Measurements from ENCODE around the gene TMEM238.
A peak's percentile ranks its signal among the peaks of the same experiment; 100 is the strongest.

The TMEM238 gene

DNA sequence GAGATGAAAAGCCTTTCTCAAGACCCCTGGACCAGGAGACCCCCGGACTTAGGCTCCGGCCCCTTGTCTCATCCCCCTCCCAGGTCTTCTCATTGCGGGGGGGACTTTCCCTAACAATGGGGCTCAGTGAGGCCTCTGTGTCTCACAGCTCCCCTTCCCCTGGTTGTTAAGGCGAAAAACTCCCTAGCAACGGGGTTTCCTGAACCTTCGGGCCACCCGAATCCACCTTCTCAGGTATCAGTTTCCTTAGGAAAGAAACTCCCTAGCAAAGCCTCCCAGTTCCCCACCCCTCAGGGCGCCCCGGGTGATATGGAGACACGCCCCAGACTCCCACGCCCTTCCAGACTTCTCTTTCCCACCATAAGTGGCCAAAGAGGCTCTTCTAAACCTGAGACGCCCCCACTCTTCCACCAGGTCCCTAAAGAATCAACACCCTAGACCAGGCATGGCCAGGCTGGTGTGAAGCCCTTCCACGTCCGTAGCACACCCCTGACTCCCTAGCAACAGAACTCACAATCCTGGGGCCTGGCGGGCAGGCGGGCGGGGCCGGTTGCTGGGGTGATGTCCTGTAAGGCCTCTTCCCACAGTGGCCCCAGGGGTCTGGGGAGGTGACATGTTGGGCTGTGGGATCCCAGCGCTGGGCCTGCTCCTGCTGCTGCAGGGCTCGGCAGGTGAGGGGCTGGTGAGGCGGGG lies 7.7 kb downstream of the TMEM238 start, which contains the start of gene TMEM190:
Gene TMEM190 (plus strand): TSS at position 586 of the 693 bp plus-strand sequence. CDS start 28 bp downstream, at position 614.
- no peak for DNase-seq

- no peak for DNase-seq
Observed at GRCh38 chr19:55373993-55374757, 9.9 kb downstream of the TMEM238 start.

DNA sequence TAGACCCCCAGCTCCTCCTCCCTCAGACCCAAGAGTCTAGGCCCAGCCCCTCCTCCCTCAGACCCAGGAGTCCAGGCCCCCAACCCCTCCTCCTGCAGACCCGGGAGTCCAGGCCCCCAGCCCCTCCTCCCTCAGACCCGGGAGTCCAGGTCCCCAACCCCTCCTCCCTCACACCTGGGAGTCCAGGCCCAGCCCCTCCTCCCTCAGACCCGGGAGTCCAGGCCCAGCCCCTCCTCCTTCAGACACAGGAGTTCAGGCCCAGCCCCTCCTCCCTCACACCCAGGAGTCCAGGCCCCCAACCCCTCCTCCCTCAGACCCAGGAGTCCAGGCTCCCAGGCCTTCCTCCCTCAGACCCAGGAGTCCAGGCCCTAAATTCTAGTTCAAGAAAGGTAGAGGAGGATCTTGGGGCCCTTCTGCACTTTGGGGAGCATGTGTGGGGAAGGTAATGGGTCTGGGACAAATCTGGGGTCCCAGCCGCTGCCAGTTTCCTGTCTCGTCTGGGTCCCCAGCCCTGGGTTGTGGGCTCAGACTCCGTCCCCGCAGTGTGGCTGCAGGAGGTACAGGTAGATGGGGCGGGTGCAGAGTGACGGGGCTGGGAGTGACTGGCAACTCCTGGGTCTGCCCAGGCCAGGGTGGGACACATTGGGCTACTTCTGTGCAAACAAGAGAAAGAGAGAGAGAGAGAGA lies 10.6 kb downstream of the TMEM238 start:
- DNase-seq, result no peak

GRCh38 chr19:55372316-55373081 lies 11.6 kb downstream of the TMEM238 start:
- DNase-seq, result no peak

DNA sequence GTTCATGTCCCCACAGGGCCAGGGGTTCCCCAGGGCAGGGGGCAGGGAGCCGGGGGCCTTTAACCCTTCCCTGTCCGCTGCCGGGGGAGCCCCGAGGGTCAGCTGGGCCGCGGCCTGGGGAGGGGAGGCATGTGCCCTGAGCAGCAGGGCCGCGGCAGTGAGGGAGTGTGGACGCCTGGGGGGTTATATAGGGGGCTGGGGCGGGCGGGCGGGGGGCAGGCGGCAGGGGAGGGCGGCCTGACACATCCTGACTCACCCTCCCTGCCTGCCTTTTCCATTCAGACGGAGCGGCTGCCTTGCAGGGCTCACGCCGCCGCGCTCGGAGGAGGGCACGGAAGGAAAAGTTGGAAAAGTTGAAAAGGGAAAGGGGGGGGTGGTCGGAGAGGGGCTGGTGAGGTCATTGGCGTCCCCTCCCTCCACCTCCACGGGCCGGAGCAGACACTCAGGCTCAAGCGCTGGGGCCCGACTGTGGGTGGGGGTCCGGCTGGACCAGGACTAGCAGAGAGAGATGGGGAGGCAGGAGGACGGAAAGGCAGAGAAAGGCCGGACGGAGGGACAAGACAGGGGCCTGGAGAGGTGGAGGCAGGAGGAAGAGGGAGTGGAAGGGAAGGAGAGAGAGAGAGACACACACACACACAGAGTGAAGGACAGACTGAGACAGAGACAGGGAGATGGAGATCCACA lies 13.6 kb downstream of the TMEM238 start, which contains the start of gene IL11:
Gene IL11 (minus strand): TSS at position 159 of the 684 bp plus-strand sequence. CDS start 153 bp downstream, at position 6.
- no peak for DNase-seq

DNA sequence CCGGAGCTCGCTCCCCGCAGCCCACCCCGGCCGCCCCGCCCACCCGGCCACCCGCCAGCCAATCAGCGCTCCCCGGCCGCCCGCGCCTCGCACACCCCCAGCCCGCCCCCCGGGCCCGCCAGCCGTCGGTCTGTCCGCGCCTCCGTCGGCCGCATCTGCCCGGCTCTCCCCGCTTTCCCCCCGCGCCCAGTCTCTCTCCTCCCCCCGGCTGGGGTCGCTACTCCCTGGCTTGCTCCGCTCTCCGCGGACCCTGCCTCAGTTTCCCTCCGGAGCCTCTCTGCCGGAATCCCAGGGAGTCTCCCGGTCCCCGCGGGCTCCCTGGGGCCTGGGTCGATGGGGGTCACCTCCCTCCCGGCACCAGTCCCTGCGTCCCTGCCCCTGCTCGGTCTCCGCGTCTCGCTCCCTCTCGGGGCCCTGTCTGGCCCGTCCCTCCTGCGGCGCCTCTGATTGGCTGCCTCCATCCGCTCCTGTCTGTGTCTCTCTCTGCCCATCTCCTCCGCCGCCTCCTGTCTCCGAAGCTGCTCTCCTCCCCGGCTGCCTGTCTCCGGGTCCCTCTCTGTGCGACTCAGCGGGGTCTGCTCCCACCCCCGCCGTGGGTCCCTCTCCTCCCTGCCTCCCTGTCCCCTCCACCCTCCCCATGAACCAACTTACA lies 14.3 kb downstream of the TMEM238 start:
- peak; percentile 78 for DNase-seq

- DNase-seq, result no peak
Observed at GRCh38 chr19:55368701-55369563, 15.2 kb downstream of the TMEM238 start.

GRCh38 chr19:55368106-55368505 lies 16.0 kb downstream of the TMEM238 start:
- DNase-seq, result no peak

- no peak for DNase-seq
Observed at GRCh38 chr19:55366790-55367189, 17.3 kb downstream of the TMEM238 start.

DNA sequence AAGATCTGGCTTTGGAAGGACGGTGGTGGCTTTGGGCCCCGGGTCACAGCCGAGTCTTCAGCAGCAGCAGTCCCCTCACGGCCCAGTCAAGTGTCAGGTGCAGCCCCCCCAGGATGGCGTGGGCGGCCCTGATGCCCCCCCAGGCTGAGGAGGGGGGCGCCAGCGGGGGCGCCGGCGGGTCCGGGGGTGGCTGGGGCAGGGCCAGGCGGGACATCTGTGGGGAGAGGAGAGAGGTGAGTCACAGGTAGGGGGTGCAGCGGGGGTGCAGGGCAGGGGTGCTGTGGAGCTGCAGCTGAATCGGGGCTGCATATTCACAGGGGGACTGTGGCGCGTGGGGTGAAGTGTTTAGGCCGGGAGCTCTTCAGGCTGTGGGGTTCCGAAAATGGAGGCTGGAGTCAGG lies 18.1 kb downstream of the TMEM238 start:
- DNase-seq, result no peak

- DNase-seq, result no peak
Observed at GRCh38 chr19:55365245-55365644, 18.8 kb downstream of the TMEM238 start.

- no peak for DNase-seq
Observed at GRCh38 chr19:55362990-55363716, 20.9 kb downstream of the TMEM238 start, which contains the start of gene GARIN5B. GARIN5B (minus strand) TSS chr19:55363260; CDS start chr19:55363066, 194 bp downstream.

DNA sequence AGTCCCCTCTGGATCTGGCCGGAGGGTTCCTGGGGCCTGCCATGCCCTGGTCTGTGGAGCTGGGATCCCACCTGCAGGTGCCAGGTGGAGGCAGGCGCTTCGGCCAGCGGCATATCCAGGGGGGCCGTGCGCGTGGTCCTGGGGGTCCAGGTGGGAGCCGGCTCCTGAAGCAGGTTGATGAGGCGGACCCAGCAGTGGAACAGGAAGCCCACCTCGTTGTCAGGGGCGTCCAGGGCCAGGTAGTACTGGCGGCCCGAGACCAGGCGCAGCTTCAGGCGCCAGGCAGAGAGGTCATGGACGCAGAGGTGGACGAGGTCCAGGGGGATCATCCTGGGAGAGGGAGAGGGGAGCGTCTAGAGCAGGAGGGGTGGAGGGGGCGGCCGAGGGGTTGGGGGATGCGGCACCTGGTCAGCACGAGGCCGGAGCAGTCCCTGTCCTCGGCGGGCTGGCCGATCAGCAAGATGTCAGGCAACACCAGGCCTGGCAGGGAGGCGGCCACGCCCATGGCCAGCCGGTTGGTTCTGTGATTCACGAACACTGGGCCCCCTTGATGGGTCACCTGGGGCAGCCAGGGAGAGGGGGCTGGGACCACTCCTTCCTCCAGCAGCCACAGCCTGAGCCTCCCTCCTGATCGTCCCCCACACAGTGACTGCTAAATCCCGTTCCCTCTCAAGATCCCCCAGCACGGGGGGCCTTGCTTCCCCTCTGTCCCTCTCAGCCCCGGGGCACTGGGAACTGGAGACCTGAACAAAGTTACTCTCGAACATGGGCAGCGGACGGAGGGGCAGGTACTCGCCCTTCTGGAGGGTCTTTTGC lies 21.7 kb downstream of the TMEM238 start:
- DNase-seq, result no peak

DNA sequence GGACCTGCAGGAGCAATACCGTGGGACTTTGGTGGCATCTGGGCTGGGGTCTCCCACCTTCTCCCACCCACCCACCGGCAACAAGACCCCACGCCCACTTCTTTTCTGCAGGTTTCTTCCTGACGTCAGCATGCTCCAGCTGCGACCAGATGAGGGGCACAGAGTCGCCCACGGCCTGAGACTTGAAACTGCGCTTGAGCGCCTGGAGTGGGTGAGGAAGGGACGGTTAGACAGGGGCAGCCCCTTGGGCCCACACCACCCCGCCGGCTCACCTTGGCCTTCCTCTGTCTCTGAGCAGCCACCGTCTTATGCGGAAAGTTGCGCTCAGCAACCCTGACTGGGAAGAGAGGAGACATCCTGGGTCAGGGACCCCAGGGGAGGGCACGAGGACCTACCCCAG lies 23.2 kb downstream of the TMEM238 start:
- DNase-seq, result no peak

GRCh38 chr19:55358943-55359908 lies 24.9 kb downstream of the TMEM238 start:
- no peak for DNase-seq

- DNase-seq, result no peak
Observed at GRCh38 chr19:55358493-55358892, 25.6 kb downstream of the TMEM238 start.

DNA sequence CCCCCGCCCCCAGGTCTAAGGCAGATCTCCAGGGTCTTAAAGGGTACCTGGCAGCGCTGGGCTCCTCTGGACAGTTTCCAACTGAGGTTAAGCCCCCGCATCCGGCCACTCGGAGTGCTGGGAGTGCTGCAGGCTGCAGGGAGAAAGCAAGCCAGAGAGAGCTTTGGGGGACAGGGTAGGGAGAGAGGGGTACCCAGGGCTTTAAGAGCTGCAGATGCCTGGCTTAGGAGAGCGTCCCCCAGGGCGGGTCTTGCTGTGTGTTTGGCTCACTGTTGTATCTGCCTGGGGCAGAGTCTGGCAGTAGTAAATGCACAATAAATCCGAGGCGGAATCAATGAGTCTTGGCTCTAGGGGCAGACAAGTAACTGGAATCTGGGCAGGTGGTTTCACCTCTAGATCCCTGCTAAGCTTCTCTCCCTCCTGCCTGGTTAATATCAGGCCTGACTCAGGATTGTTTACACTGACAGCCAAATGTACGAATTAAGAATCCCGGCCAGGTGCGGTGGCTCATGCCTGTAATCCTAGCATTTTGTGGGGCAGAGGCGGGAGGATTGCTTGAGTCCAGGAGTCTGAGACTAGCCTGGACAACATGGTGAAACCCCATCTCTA lies 28.8 kb downstream of the TMEM238 start:
- no peak for DNase-seq
